Measurements from ENCODE around the gene PDE6A.

PDE6A gene

GRCh38 chr5:149808264-149808982, 136.2 kb downstream of the PDE6A start:
- no peak overlapping the region for H3K4me3 ChIP-seq (ENCODE audit: low read depth, low read length)
- TF ChIP-seq CTCF (IDR thresholded peaks at IDR 0.05; ENCODE audit: low read depth, low read length) = no peak
